Smooth muscle cell (in vitro differentiated cells): ENCODE measurements around the gene POLDIP2. TPM values are rescaled to one million over a fixed set of nuclear protein-coding genes. Genes with fewer than 3 reads are reported as not detected.

Source experiments
- DNase-seq: peaks from one replicate; lab custom pipeline; 2025; ENCODE audit not compliant: unreplicated experiment; lab: John Stamatoyannopoulos, UW
- H2AFZ ChIP-seq: fragments of 200-600 bp; sonication (generic); 2 replicates; pipeline ENCODE4 v1.6.0; 2016; ENCODE audit warnings: antibody characterized with exemption, low read depth, mild to moderate bottlenecking
- H3F3A ChIP-seq: fragments of 200-600 bp; sonication (generic); 2 replicates; pipeline ENCODE4 v1.6.0; 2017; ENCODE audit warnings: antibody characterized with exemption, low read depth
- H3K27ac ChIP-seq: fragments of 200-600 bp; sonication (generic); 2 replicates; pipeline ENCODE4 v1.5.1; 2016; ENCODE audit warnings: low read depth, mild to moderate bottlenecking
- H3K27me3 ChIP-seq: fragments of 200-600 bp; sonication (generic); 2 replicates; pipeline ENCODE4 v1.6.1; 2016; ENCODE audit warnings: low read depth, mild to moderate bottlenecking
- H3K36me3 ChIP-seq: fragments of 200-600 bp; sonication (generic); 2 replicates; pipeline ENCODE4 v1.5.1; 2016; ENCODE audit warnings: low read depth
- H3K4me1 ChIP-seq: fragments of 200-600 bp; sonication (generic); 2 replicates; pipeline ENCODE4 v1.5.1; 2016; ENCODE audit warnings: low read depth
- H3K4me2 ChIP-seq: fragments of 200-600 bp; sonication (generic); 2 replicates; pipeline ENCODE4 v1.6.0; 2016; ENCODE audit warnings: mild to moderate bottlenecking
- H3K4me3 ChIP-seq: fragments of 200-600 bp; sonication (generic); 2 replicates; pipeline ENCODE4 v1.5.1; 2016; ENCODE audit warnings: mild to moderate bottlenecking
- H3K79me2 ChIP-seq: fragments of 200-600 bp; sonication (generic); 2 replicates; pipeline ENCODE4 v1.6.0; 2016; ENCODE audit warnings: low read depth, mild to moderate bottlenecking
- H3K9ac ChIP-seq: fragments of 200-600 bp; sonication (generic); 2 replicates; pipeline ENCODE4 v1.6.0; 2016; ENCODE audit warnings: low read depth
- H3K9me3 ChIP-seq: fragments of 200-600 bp; sonication (generic); replicated peaks from 2 replicates; pipeline ENCODE4 v1.5.1; 2016; ENCODE audit warnings: low read depth
- H4K20me1 ChIP-seq: fragments of 200-600 bp; sonication (generic); 2 replicates; pipeline ENCODE4 v1.6.0; 2016; ENCODE audit warnings: low read depth
- WGBS: methylation state at CpG from one replicate; pipeline ENCODE4 v1.1.7; 2016; ENCODE audit warnings: low lambda C conversion rate; 5-methylcytosine and 5-hydroxymethylcytosine counted together
- polyA plus RNA-seq: library from polyadenylated mRNA; unstranded; fragments of >200 nt; fragmentation: Nextera tagmentation; extraction: Ambion mirVana; gene quantifications from 2 replicates; pipeline ENCODE4 v1.2.1, GENCODE V29; 2016
- total RNA-seq: library from RNA; depleted of rRNA; stranded (reverse); fragments of >200 nt; gene quantifications from 2 replicates; pipeline ENCODE4 v1.2.3, GENCODE V29; 2014
- TF ChIP-seq, protein P1 (sequence below): fragments of 200-600 bp; sonication (generic); IDR thresholded peaks from 2 replicates; pipeline ENCODE4 v1.5.1; 2017; ENCODE audit warnings: borderline replicate concordance, mild to moderate bottlenecking, antibody characterized with exemption; ENCODE audit not compliant: insufficient read depth, poor library complexity, severe bottlenecking

The POLDIP2 gene
- total and polyA plus RNA-seq, 2 experiments from 2014 or later = 52.6 to 83.2 TPM

DNA sequence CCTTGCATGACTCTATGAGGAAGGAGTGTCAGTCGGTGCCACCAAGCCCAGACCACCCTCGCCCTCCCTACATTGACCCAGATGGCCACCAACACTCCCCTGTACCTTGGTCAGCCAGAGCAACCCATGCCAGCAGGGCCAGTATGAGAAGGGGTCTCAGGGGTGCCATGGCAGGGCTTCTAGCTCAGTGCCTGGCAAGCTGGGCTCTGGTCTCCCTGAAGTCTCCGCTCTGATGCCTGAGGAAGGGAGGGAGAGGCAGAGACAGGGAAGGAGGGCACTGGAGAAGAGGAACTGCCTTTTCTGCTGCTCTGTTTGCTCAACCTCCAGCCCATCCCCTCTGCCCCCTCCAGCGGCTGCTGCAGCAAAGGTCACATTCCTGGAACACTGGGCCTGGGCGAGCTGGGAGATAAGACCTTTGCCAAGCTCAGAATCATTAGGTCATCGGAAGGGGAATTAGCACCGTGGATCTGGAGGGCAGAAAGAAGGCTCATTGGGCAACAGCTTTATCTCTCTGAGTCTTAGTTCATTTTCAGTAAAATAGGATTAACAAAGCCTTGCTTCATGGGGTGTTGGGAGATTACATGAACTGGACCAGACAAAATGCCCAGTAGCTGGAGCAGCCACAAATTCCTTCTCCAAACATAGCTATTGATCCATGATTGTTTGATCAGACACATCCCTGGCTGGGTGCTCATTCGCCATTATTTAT, 12.9 kb upstream of the POLDIP2 start, which contains the start of gene VTN:
Gene VTN (minus strand): TSS at position 273 of the 709 bp plus-strand sequence. CDS start 104 bp downstream, at position 169.
- Histone ChIP-seq H2AFZ (no peak within 1 kb of the TSS), H3K9me3 (no peaks in the 10 kb centered on the region), H3K27ac (peak within 1 kb of the TSS; percentile 67), H3K9ac (peak within 1 kb of the TSS; percentile 29), H4K20me1 (peaks cover 30% of the 10 kb centered on the region), H3F3A (peaks cover 5% of the 10 kb centered on the region), H3K4me3 (peak within 1 kb of the TSS; percentile 68), H3K4me2 (peak within 1 kb of the TSS; percentile 94), H3K27me3 (no peaks in the 10 kb centered on the region), H3K79me2 (peaks cover 19% of the 10 kb centered on the region), H3K4me1 (peaks cover 20% of the 10 kb centered on the region), H3K36me3 (no peaks in the 10 kb centered on the region)
- DNase-seq = peak; percentile 20
- TF ChIP-seq, protein P1, sequence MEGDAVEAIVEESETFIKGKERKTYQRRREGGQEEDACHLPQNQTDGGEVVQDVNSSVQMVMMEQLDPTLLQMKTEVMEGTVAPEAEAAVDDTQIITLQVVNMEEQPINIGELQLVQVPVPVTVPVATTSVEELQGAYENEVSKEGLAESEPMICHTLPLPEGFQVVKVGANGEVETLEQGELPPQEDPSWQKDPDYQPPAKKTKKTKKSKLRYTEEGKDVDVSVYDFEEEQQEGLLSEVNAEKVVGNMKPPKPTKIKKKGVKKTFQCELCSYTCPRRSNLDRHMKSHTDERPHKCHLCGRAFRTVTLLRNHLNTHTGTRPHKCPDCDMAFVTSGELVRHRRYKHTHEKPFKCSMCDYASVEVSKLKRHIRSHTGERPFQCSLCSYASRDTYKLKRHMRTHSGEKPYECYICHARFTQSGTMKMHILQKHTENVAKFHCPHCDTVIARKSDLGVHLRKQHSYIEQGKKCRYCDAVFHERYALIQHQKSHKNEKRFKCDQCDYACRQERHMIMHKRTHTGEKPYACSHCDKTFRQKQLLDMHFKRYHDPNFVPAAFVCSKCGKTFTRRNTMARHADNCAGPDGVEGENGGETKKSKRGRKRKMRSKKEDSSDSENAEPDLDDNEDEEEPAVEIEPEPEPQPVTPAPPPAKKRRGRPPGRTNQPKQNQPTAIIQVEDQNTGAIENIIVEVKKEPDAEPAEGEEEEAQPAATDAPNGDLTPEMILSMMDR = no peak
- WGBS = 29% methylated on average over 8 of the region's 8 CpGs

DNA sequence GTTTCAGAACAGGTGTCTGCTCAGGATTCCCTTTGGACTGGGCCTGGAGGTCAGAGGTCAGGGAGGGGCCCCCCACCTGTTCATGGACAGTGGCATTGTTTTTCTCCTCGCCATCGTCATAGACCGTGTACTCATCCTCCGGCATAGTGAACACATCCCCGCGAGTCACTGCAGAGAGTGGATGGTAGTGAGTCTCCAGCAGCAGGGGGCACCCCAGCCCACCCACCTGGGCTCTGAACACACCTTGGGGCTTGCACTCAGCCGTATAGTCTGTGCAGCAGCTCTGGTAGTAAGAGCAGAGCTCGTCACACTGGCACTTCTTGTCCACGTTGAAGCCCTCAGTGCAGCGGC, 12.3 kb upstream of the POLDIP2 start:
- no peaks in the 10 kb centered on the region for H3K36me3 ChIP-seq
- peaks cover 25% of the 10 kb centered on the region for H4K20me1 ChIP-seq
- no peaks in the 10 kb centered on the region for H3K27me3 ChIP-seq
- H3K4me1 ChIP-seq = peaks cover 20% of the 10 kb centered on the region
- no peak for DNase-seq
- peak overlapping the region; percentile 67 for H3K27ac ChIP-seq
- H3K79me2 ChIP-seq = peaks cover 18% of the 10 kb centered on the region
- peaks cover 5% of the 10 kb centered on the region for H3F3A ChIP-seq
- TF ChIP-seq, protein P1 = no peak
- H3K4me3 ChIP-seq = peak overlapping the region; percentile 15
- WGBS = 76% methylated on average over 10 of the region's 10 CpGs
- H3K4me2 ChIP-seq = peak overlapping the region; percentile 94
- H3K9ac ChIP-seq = no peak overlapping the region
- no peak overlapping the region for H2AFZ ChIP-seq
- no peaks in the 10 kb centered on the region for H3K9me3 ChIP-seq

DNA sequence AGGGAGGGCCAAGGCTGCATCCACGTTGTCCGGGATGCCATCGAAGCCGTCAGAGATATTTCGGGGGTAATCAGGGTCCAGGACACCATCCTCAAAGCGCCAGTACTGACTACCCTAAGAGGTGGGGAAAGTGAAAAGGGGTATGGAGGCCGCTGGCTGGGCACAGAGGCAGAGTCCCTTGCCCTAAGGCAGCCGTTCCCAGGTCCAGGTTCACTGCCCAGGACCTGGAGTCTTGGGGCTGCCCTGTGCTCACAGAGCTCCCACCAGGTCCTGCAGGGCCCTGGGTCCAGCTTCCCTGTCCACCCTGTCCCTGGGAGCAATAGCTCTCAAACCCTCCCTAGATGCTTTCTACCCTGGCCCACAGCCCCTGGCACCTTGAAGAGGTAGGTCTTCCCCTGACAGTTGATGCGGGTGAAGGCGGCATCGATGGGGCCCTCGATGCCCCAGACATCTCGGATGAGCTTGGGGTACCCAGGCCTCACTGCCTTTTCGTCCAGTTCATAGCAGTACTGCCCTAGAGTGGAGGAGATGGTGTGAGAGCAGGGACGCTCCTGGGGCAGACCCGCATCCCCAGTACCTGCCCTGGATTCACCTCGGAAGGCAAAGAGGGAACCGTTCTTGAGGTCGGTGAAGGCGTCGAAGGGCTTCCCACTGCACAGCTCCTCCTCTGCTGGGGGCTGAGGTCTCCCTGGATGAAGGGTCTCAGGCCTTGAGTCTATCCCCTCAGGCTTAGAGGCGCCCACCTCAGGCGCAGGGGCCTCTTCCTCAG, 11.8 kb upstream of the POLDIP2 start:
- no peak for DNase-seq
- Histone ChIP-seq H4K20me1 (peaks cover 19% of the 10 kb centered on the region), H3K79me2 (peaks cover 13% of the 10 kb centered on the region), H3K36me3 (no peaks in the 10 kb centered on the region), H3K4me2 (peak overlapping the region; percentile 94), H3K9me3 (no peaks in the 10 kb centered on the region), H3K27ac (no peak overlapping the region), H2AFZ (no peak overlapping the region), H3K4me3 (no peak overlapping the region), H3K9ac (no peak overlapping the region), H3K27me3 (no peaks in the 10 kb centered on the region), H3F3A (peaks cover 5% of the 10 kb centered on the region), H3K4me1 (peaks cover 20% of the 10 kb centered on the region)
- WGBS = 97% methylated on average over 23 of the region's 23 CpGs
- TF ChIP-seq, protein P1 = no peak
